Loucy (cell line): ENCODE data around the gene SERPINA1.

Experiments
- H2AFZ ChIP-seq: fragments of 200-600 bp; sonication (generic); 2 replicates; pipeline ENCODE4 v1.6.0; 2016; ENCODE audit warnings: antibody characterized with exemption, mild to moderate bottlenecking, low read length, moderate library complexity
- H3F3A ChIP-seq: fragments of 200-600 bp; 2 replicates; pipeline ENCODE4 v1.6.0; 2016; ENCODE audit warnings: antibody characterized with exemption, low read depth, mild to moderate bottlenecking
- H3K27me3 ChIP-seq: fragments of 200-600 bp; sonication (generic); 2 replicates; pipeline ENCODE4 v1.6.1; 2014; ENCODE audit warnings: low read length, mild to moderate bottlenecking; ENCODE audit not compliant: insufficient read depth, poor library complexity, severe bottlenecking
- H3K36me3 ChIP-seq: fragments of 200-600 bp; sonication (generic); 2 replicates; pipeline ENCODE4 v1.6.1; 2016; ENCODE audit warnings: low read length; ENCODE audit not compliant: insufficient read depth
- H3K4me1 ChIP-seq: fragments of 200-600 bp; sonication (generic); 2 replicates; pipeline ENCODE4 v1.5.1; 2014; ENCODE audit warnings: low read length, mild to moderate bottlenecking; ENCODE audit not compliant: insufficient read depth, poor library complexity, severe bottlenecking
- H3K4me2 ChIP-seq: fragments of 200-600 bp; sonication (generic); 2 replicates; pipeline ENCODE4 v1.6.0; 2014; ENCODE audit warnings: antibody characterized with exemption, low read length, low read depth, mild to moderate bottlenecking; ENCODE audit not compliant: poor library complexity, severe bottlenecking
- H3K4me3 ChIP-seq: fragments of 200-600 bp; sonication (generic); 2 replicates; pipeline ENCODE4 v1.5.1; 2014; ENCODE audit warnings: low read length, mild to moderate bottlenecking, mixed read lengths; ENCODE audit not compliant: poor library complexity, severe bottlenecking
- H3K79me2 ChIP-seq: fragments of 200-600 bp; sonication (generic); 2 replicates; pipeline ENCODE4 v1.6.1; 2014; ENCODE audit warnings: low read length; ENCODE audit not compliant: insufficient read depth
- H3K9ac ChIP-seq: fragments of 200-600 bp; sonication (generic); 2 replicates; pipeline ENCODE4 v1.6.0; 2014; ENCODE audit warnings: mild to moderate bottlenecking, low read depth, low read length, moderate library complexity; ENCODE audit not compliant: poor library complexity, severe bottlenecking
- H3K9me2 ChIP-seq: fragments of 200-600 bp; sonication (generic); replicated peaks from 2 replicates; pipeline ENCODE4 v1.6.1; 2016; ENCODE audit warnings: low read depth, low read length, mixed read lengths
- H3K9me3 ChIP-seq: fragments of 200-600 bp; sonication (generic); 2 replicates; pipeline ENCODE4 v1.6.1; 2014; ENCODE audit warnings: mild to moderate bottlenecking, antibody characterized with exemption, low read length, low read depth; ENCODE audit not compliant: insufficient read depth
- H4K20me1 ChIP-seq: fragments of 200-600 bp; sonication (generic); 2 replicates; pipeline ENCODE4 v1.6.0; 2014; ENCODE audit warnings: antibody characterized with exemption, low read length, mild to moderate bottlenecking; ENCODE audit not compliant: insufficient read depth, poor library complexity, severe bottlenecking
- EZH2phosphoT487 ChIP-seq: fragments of 200-600 bp; IDR thresholded peaks from 2 replicates; pipeline ENCODE4 v1.6.1; 2018; ENCODE audit warnings: antibody characterized with exemption, mild to moderate bottlenecking, moderate library complexity, borderline replicate concordance
- TF ChIP-seq, protein P1 (sequence below): fragments of 200-600 bp; sonication (generic); conservative IDR thresholded peaks from 2 replicates; pipeline ENCODE4 v1.5.1; 2014; ENCODE audit warnings: mild to moderate bottlenecking, antibody characterized with exemption, low read length

The SERPINA1 gene

DNA sequence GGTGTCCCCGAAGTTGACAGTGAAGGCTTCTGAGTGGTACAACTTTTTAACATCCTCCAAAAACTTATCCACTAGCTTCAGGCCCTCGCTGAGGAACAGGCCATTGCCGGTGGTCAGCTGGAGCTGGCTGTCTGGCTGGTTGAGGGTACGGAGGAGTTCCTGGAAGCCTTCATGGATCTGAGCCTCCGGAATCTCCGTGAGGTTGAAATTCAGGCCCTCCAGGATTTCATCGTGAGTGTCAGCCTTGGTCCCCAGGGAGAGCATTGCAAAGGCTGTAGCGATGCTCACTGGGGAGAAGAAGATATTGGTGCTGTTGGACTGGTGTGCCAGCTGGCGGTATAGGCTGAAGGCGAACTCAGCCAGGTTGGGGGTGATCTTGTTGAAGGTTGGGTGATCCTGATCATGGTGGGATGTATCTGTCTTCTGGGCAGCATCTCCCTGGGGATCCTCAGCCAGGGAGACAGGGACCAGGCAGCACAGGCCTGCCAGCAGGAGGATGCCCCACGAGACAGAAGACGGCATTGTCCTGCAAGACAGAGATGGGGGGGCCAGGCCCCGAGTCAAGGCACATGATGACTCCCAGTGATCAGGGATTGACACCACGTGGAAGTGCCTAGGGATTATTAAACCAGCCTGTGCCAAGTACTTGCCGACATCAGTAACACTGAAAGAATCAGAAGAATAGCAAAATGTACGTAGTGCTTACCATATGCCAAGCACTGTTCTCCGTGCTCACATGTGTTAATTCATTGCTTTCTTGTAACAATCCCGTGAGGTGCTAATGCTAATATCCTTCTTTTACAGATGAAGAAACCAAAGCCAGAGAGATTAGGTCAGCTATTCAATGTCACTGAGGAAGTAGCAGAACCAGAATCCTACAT lies 5.4 kb downstream of the SERPINA1 start:
- Histone ChIP-seq H3K27me3 (no peaks in the 10 kb centered on the region), H3K4me3 (no peak overlapping the region), H3K36me3 (no peaks in the 10 kb centered on the region), H4K20me1 (no peaks in the 10 kb centered on the region), H3K79me2 (no peaks in the 10 kb centered on the region), H3K9me2 (no peaks in the 10 kb centered on the region), H3K4me2 (no peak overlapping the region), H3F3A (no peaks in the 10 kb centered on the region), H2AFZ (no peak overlapping the region), H3K4me1 (no peaks in the 10 kb centered on the region), H3K9ac (no peak overlapping the region), H3K9me3 (no peaks in the 10 kb centered on the region)
- TF ChIP-seq, protein P1, sequence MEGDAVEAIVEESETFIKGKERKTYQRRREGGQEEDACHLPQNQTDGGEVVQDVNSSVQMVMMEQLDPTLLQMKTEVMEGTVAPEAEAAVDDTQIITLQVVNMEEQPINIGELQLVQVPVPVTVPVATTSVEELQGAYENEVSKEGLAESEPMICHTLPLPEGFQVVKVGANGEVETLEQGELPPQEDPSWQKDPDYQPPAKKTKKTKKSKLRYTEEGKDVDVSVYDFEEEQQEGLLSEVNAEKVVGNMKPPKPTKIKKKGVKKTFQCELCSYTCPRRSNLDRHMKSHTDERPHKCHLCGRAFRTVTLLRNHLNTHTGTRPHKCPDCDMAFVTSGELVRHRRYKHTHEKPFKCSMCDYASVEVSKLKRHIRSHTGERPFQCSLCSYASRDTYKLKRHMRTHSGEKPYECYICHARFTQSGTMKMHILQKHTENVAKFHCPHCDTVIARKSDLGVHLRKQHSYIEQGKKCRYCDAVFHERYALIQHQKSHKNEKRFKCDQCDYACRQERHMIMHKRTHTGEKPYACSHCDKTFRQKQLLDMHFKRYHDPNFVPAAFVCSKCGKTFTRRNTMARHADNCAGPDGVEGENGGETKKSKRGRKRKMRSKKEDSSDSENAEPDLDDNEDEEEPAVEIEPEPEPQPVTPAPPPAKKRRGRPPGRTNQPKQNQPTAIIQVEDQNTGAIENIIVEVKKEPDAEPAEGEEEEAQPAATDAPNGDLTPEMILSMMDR = no peak
- no peak for TF ChIP-seq EZH2phosphoT487

DNA sequence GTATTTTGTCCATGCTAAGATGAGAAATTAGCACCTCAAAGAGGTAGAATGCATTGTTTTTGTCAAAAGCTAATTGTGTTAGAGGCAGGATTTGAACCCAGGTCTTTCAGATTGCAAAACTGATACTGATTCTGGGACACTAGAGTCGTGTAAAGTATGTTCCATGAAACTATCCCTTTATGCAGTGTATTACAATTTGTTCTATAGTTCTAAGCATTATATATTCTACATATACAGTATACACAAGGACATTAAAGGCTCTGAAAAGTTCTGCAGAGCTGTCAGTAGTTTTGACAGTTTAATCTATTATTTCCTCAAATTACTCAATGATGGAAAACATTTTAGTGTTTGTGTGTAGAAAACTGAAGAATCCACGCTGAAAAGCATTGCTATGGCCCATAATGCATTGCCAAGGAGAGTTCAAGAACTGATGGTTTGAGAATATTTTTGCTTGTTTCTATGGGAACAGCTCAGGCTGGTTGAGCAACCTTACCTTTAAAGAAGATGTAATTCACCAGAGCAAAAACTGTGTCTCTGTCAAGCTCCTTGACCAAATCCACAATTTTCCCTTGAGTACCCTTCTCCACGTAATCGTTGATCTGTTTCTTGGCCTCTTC lies 6.2 kb downstream of the SERPINA1 start:
- Histone ChIP-seq H3K9ac (no peak overlapping the region), H4K20me1 (no peaks in the 10 kb centered on the region), H3K79me2 (no peaks in the 10 kb centered on the region), H3F3A (no peaks in the 10 kb centered on the region), H3K27me3 (no peaks in the 10 kb centered on the region), H3K4me3 (no peak overlapping the region), H3K9me3 (no peaks in the 10 kb centered on the region; the same call in 1 of the 2 replicates), H2AFZ (no peak overlapping the region), H3K36me3 (no peaks in the 10 kb centered on the region), H3K4me2 (no peak overlapping the region), H3K9me2 (no peaks in the 10 kb centered on the region), H3K4me1 (no peaks in the 10 kb centered on the region)
- TF ChIP-seq EZH2phosphoT487 = no peak
- TF ChIP-seq, protein P1 = no peak

DNA sequence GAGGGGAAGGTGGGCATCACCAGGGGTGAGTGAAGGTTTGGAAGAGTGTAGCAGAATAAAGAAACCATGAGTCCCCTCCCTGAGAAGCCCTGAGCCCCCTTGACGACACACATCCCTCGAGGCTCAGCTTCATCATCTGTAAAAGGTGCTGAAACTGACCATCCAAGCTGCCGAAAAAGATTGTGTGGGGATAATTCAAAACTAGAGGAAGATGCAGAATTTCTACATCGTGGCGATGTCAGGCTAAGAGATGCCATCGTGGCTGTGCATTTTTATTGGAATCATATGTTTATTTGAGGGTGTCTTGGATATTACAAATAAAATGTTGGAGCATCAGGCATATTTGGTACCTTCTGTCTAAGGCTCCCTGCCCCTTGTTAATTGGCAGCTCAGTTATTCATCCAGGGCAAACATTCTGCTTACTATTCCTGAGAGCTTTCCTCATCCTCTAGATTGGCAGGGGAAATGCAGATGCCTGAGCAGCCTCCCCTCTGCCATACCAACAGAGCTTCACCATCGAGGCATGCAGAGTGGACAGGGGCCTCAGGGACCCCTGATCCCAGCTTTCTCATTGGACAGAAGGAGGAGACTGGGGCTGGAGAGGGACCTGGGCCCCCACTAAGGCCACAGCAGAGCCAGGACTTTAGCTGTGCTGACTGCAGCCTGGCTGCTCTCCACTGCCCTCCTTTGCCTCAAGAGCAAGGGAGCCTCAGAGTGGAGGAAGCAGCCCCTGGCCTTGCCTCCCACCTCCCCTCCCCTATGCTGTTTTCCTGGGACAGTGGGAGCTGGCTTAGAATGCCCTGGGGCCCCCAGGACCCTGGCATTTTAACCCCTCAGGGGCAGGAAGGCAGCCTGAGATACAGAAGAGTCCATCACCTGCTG lies 7.0 kb downstream of the SERPINA1 start:
- H3K4me1 ChIP-seq = no peaks in the 10 kb centered on the region
- H3K79me2 ChIP-seq = no peaks in the 10 kb centered on the region
- no peaks in the 10 kb centered on the region for H3K36me3 ChIP-seq
- H2AFZ ChIP-seq = no peak overlapping the region
- no peaks in the 10 kb centered on the region; the same call in 1 of the 2 replicates for H3K9me3 ChIP-seq
- no peaks in the 10 kb centered on the region for H3K9me2 ChIP-seq
- H3K9ac ChIP-seq = no peak overlapping the region
- H3K4me2 ChIP-seq = no peak overlapping the region
- H3F3A ChIP-seq = no peaks in the 10 kb centered on the region
- no peaks in the 10 kb centered on the region for H3K27me3 ChIP-seq
- H3K4me3 ChIP-seq = no peak overlapping the region
- no peaks in the 10 kb centered on the region for H4K20me1 ChIP-seq
- TF ChIP-seq, protein P1 = no peak
- no peak for TF ChIP-seq EZH2phosphoT487
